GM23248 (cell line): ENCODE results near the gene LDB2. TPM values are rescaled to one million over a fixed set of nuclear protein-coding genes. Genes with fewer than 3 reads are reported as not detected.

ENCODE experiments used
- DNase-seq: peaks from one replicate; pipeline ENCODE4 v3.0.0-alpha.2; 2015
- H2AFZ ChIP-seq: fragments of 200-600 bp; sonication (generic); 2 replicates; pipeline ENCODE4 v1.6.1; 2016; ENCODE audit warnings: antibody characterized with exemption
- H3F3A ChIP-seq: fragments of 200-600 bp; sonication (generic); 2 replicates; pipeline ENCODE4 v1.6.1; 2016; ENCODE audit warnings: mild to moderate bottlenecking, antibody characterized with exemption, mixed run types; ENCODE audit not compliant: insufficient read depth
- H3K27ac ChIP-seq: fragments of 200-600 bp; sonication (generic); 2 replicates; pipeline ENCODE4 v1.5.1; 2016; ENCODE audit warnings: mild to moderate bottlenecking
- H3K27me3 ChIP-seq: fragments of 200-600 bp; sonication (generic); replicated peaks from 2 replicates; pipeline ENCODE4 v1.6.1; 2016; ENCODE audit warnings: mild to moderate bottlenecking; ENCODE audit not compliant: insufficient read depth
- H3K36me3 ChIP-seq: fragments of 200-600 bp; sonication (generic); 2 replicates; pipeline ENCODE4 v1.6.1; 2016; ENCODE audit warnings: low read depth, mild to moderate bottlenecking
- H3K4me1 ChIP-seq: fragments of 200-600 bp; sonication (generic); 2 replicates; pipeline ENCODE4 v1.6.1; 2016; ENCODE audit warnings: mild to moderate bottlenecking; ENCODE audit not compliant: insufficient read depth
- H3K4me2 ChIP-seq: fragments of 200-600 bp; sonication (generic); one replicate; pipeline ENCODE4 v1.6.1; 2016; ENCODE audit warnings: mild to moderate bottlenecking; ENCODE audit not compliant: unreplicated experiment
- H3K4me3 ChIP-seq: fragments of 200-600 bp; sonication (generic); 2 replicates; pipeline ENCODE4 v1.5.1; 2016; ENCODE audit warnings: mild to moderate bottlenecking
- H3K79me2 ChIP-seq: fragments of 200-600 bp; sonication (generic); 2 replicates; pipeline ENCODE4 v1.6.1; 2016; ENCODE audit warnings: mild to moderate bottlenecking; ENCODE audit not compliant: insufficient read depth
- H3K9ac ChIP-seq: fragments of 200-600 bp; sonication (generic); 2 replicates; pipeline ENCODE4 v1.6.1; 2016; ENCODE audit warnings: mild to moderate bottlenecking
- H3K9me2 ChIP-seq: fragments of 200-600 bp; sonication (generic); 2 replicates; pipeline ENCODE4 v1.6.1; 2016; ENCODE audit warnings: mixed run types, mild to moderate bottlenecking, moderate library complexity; ENCODE audit not compliant: insufficient read depth
- H3K9me3 ChIP-seq: fragments of 200-600 bp; sonication (generic); one replicate; pipeline ENCODE4 v1.6.1; 2017; ENCODE audit warnings: low read depth
- H4K20me1 ChIP-seq: fragments of 200-600 bp; sonication (generic); 2 replicates; pipeline ENCODE4 v1.6.0; 2016; ENCODE audit not compliant: insufficient read depth
- EZH2 ChIP-seq: fragments of 200-600 bp; sonication (generic); IDR thresholded peaks from 2 replicates; pipeline ENCODE4 v1.6.1; 2018; ENCODE audit warnings: antibody characterized with exemption, mild to moderate bottlenecking; ENCODE audit not compliant: insufficient read depth, poor library complexity, severe bottlenecking
- EZH2phosphoT487 ChIP-seq: fragments of 200-600 bp; sonication (generic); IDR thresholded peaks from 2 replicates; pipeline ENCODE4 v1.6.1; 2018; ENCODE audit warnings: antibody characterized with exemption, moderate library complexity, mild to moderate bottlenecking, low read depth; ENCODE audit not compliant: insufficient read depth
- WGBS, 2 experiments: methylation state at CpG; one replicate each; pipeline ENCODE4 v1.1.6; 2015 to 2017; ENCODE audit warnings: low lambda C conversion rate in 2 of 2, low coverage in 1 of 2; ENCODE audit errors: missing lambda C conversion rate in 2 of 2; 5-methylcytosine and 5-hydroxymethylcytosine counted together
- in situ Hi-C: fragments of 300-500 bp; cut with MboI; formaldehyde crosslinking; loops from 2 replicates; pipeline ENCODE4 v1.15.0; 2020
- polyA plus RNA-seq: library from polyadenylated mRNA; unstranded; fragments of >200 nt; fragmentation: Nextera tagmentation; extraction: Ambion mirVana; gene quantifications from 2 replicates; pipeline ENCODE4 v1.2.1, GENCODE V29; 2016
- total RNA-seq: library from RNA; depleted of rRNA; stranded (reverse); fragments of >200 nt; shearing (Covaris generic); gene quantifications from 2 replicates; pipeline ENCODE4 v1.2.3, GENCODE V29; 2014

LDB2 gene
- total and polyA plus RNA-seq, 2 experiments from 2014 or later, result 52.8 to 76.6 TPM

DNA sequence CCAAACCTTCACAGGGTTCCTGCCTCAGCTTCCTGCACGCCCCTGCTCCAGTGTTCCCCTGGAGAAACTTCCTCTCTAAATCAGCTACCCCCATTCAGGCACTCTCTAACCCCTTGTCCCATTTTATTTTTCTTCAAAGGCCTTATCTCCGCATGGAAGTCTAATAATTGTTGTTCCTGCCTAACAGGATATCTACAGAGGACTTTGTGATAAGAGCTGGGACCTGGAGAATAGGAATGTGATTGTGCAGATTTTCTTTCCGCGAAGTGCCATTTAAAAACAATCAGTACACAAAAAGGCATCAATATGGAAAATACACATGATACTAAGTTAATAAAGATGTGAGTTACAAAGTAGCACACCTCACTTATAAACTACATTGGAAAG is 32.6 kb downstream of the LDB2 start:
- Histone ChIP-seq H3K27me3 (no peaks in the 10 kb centered on the region), H3K9me3 (no peaks in the 10 kb centered on the region), H3K27ac (no peak overlapping the region), H3K79me2 (peaks cover 86% of the 10 kb centered on the region), H3F3A (peaks cover 16% of the 10 kb centered on the region), H3K9ac (no peak overlapping the region), H3K4me1 (peaks cover 10% of the 10 kb centered on the region), H2AFZ (no peak overlapping the region), H3K36me3 (0 out of 2 replicates have a peak, but pooled peaks cover 7% of the 10 kb centered on the region), H4K20me1 (no peaks in the 10 kb centered on the region), H3K4me3 (no peak overlapping the region), H3K4me2 (no peak overlapping the region), H3K9me2 (no peaks in the 10 kb centered on the region)
- in situ Hi-C loops, result no loop called here
- no peak for DNase-seq
- WGBS, 2 experiments, result 90 to 92% methylated on average over 4 of the region's 4 CpGs
- no peak for TF ChIP-seq EZH2phosphoT487
- TF ChIP-seq EZH2, result no peak

DNA sequence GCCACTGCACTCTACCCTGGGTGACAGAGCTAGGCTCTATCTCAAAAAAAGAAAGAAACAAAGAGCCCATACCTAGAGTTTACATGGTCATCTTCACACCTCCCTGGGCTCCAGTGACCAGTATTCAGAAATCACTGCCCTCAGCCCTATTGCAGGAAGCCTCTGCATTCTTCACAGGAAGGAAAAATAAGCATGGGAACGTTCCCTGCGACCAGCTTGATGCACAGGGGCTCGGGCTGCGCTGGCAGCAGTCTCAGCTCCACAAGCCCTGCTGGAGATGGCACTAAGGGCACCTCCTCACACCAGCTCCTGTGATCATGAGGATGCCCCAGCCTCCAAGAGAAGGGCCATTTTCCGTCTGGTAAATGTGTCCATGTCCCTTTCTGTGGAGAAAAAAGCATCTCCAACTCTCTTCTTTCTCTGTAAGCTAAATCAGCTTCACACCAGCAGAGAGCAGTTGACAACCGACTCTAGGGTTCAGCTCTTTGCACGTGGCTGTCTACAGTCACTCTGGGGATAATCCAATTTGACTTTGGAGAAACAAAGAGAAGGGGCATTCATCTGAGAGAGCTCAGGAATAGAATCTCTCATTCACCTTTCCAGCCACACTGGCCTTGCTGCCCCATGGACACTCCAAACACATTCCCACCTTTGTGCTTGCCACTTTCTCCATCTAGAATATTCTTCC is 33.1 kb downstream of the LDB2 start:
- H3K79me2 ChIP-seq, result peaks cover 82% of the 10 kb centered on the region
- peaks cover 20% of the 10 kb centered on the region for H3F3A ChIP-seq
- DNase-seq, result no peak
- no peaks in the 10 kb centered on the region for H4K20me1 ChIP-seq
- no peak overlapping the region for H3K27ac ChIP-seq
- no peak overlapping the region for H2AFZ ChIP-seq
- no peak overlapping the region for H3K4me3 ChIP-seq
- H3K4me1 ChIP-seq, result peaks cover 14% of the 10 kb centered on the region
- H3K9me2 ChIP-seq, result no peaks in the 10 kb centered on the region
- H3K9ac ChIP-seq, result no peak overlapping the region
- H3K27me3 ChIP-seq, result no peaks in the 10 kb centered on the region
- 0 out of 2 replicates have a peak, but pooled peaks cover 6% of the 10 kb centered on the region for H3K36me3 ChIP-seq
- in situ Hi-C loops, result no loop called here
- no peaks in the 10 kb centered on the region for H3K9me3 ChIP-seq
- H3K4me2 ChIP-seq, result no peak overlapping the region
- no peak for TF ChIP-seq EZH2
- no peak for TF ChIP-seq EZH2phosphoT487
- WGBS, 2 experiments, result 79 to 88% methylated on average over 7 of the region's 7 CpGs

DNA sequence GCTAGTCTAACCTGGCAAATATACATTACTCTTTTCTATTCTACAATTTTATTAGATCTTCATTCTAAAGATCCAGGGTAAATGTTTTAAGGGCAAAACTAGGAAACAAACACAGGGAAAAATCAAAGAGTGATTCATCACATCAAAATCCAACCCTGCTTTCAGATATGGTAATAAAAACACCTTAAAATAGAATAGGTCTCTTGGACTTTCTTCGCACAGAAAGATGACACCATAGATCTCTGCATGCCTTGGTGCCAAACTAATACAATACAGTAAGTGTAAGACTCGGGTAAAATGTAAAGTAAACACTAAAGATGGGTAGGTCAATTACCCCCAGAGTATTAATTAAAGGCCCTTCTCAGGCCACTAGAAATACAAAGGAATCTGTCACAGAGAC is 34.2 kb downstream of the LDB2 start:
- no peaks in the 10 kb centered on the region for H3K9me2 ChIP-seq
- H3K36me3 ChIP-seq, result 0 out of 2 replicates have a peak, but pooled peaks cover 3% of the 10 kb centered on the region
- DNase-seq, result no peak
- H4K20me1 ChIP-seq, result no peaks in the 10 kb centered on the region
- no peaks in the 10 kb centered on the region for H3K27me3 ChIP-seq
- peaks cover 28% of the 10 kb centered on the region for H3F3A ChIP-seq
- 86 to 90% methylated on average over 2 of the region's 2 CpGs for WGBS, 2 experiments
- H3K4me3 ChIP-seq, result no peak overlapping the region
- H3K9ac ChIP-seq, result no peak overlapping the region
- H3K4me2 ChIP-seq, result no peak overlapping the region
- no peaks in the 10 kb centered on the region for H3K9me3 ChIP-seq
- H2AFZ ChIP-seq, result no peak overlapping the region
- no peak overlapping the region for H3K27ac ChIP-seq
- peaks cover 84% of the 10 kb centered on the region for H3K79me2 ChIP-seq
- in situ Hi-C loops, result no loop called here
- H3K4me1 ChIP-seq, result peaks cover 21% of the 10 kb centered on the region
- TF ChIP-seq EZH2phosphoT487 (no peak), EZH2 (no peak)

DNA sequence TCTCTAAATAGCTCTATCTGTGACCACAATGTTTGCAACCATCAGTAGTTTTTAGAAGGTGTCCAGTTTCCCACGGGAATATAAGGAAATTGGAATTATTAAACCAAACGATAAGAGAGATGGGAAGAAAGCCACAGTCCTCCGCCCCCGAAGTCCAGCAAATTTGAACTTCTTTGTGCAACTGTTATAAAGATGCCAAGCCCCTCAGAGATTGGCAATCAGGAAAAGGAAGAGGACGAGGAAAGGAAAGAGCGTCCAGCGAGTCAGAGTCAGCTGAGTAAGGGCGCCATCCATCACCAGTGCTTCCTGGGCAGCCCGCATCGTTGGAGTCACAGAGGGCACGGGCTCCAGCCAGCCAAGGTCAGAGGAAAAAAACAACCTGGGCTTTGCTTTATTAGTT is 35.7 kb downstream of the LDB2 start:
- Histone ChIP-seq H2AFZ (no peak overlapping the region), H3K9ac (no peak overlapping the region), H3K79me2 (peaks cover 84% of the 10 kb centered on the region), H3K9me3 (no peaks in the 10 kb centered on the region), H3K36me3 (no peaks in the 10 kb centered on the region), H3K27ac (no peak overlapping the region), H3K9me2 (no peaks in the 10 kb centered on the region), H4K20me1 (no peaks in the 10 kb centered on the region), H3K4me2 (no peak overlapping the region), H3K4me3 (no peak overlapping the region), H3F3A (peaks cover 31% of the 10 kb centered on the region), H3K27me3 (no peaks in the 10 kb centered on the region), H3K4me1 (peaks cover 28% of the 10 kb centered on the region)
- TF ChIP-seq EZH2phosphoT487 (no peak), EZH2 (no peak)
- DNase-seq, result no peak
- in situ Hi-C loops, result no loop called here
- 76 to 77% methylated on average over 11 of the region's 11 CpGs for WGBS, 2 experiments
